K562 (cell line): ENCODE measurements around the gene PYGB. TPM values are rescaled to one million over a fixed set of nuclear protein-coding genes. Genes with fewer than 3 reads are reported as not detected.
A peak's percentile ranks its signal among the peaks of the same experiment; 100 is the strongest.

Experiments
- ATAC-seq: fragments of 200-7000 bp; cut with Tn5 transposase; 3 replicates; pipeline ENCODE4 v1.9.1; 2020; ENCODE audit warnings: moderate library complexity
- BruUV-seq: library from RNA; stranded (reverse); fragments of 400-500 nt; replicated peaks from 2 replicates; lab custom pipeline; 2021; lab: Mats Ljungman, UMichigan
- CTCF ChIA-PET: fragments of 300-600 bp; formaldehyde crosslinking; extraction: SDS; loops from one replicate; lab custom pipeline; 2021; ENCODE audit warnings: low intra/inter-chr PET ratio; lab: Yijun Ruan, JAX
- POLR2A ChIA-PET: fragments of 300-600, 350-650 bp; sonication (Branson Sonifier 250); formaldehyde crosslinking; extraction: SDS; loops from one replicate; lab custom pipeline; 2021; ENCODE audit warnings: antibody characterized with exemption, inconsistent platforms; lab: Yijun Ruan, JAX
- DNase-seq, 4 experiments: peaks; one replicate each; pipeline versions ENCODE4 v3.0.0 to v3.0.0-alpha.2; 2011 to 2018; ENCODE audit warnings: low spot score in 3 of 4, mixed read lengths in 3 of 4; ENCODE audit errors: extremely low read depth in 1 of 4
- FAIRE-seq: peaks from 2 replicates; lab custom pipeline; 2011; peaks lifted over from hg19 to GRCh38; lab: Jason Lieb, UNC
- H2AFZ ChIP-seq: 2 replicates; pipeline ENCODE4 v1.6.0; 2011; ENCODE audit warnings: low read depth, low read length, control low read depth, inconsistent platforms
- H3K27ac ChIP-seq: fragments of 200-600 bp; 3 replicates; pipeline ENCODE4 v1.8.0; 2011; ENCODE audit warnings: low read depth, mild to moderate bottlenecking, control low read depth, inconsistent platforms, low read length, moderate library complexity, mixed read lengths; ENCODE audit errors: extremely low read depth
- H3K27me3 ChIP-seq, 2 experiments: fragments of 300-600 bp in 1 of 2; 2 replicates in 1 of 2; 3 replicates in 1 of 2; pipeline versions ENCODE4 v1.6.0 to v1.8.0; 2011; ENCODE audit warnings: inconsistent platforms in 2 of 2, low read length in 2 of 2, mild to moderate bottlenecking in 1 of 2, mixed read lengths in 1 of 2, moderate library complexity in 1 of 2; ENCODE audit not compliant: control insufficient read depth in 2 of 2, insufficient read depth in 2 of 2
- H3K36me3 ChIP-seq: fragments of 300-600 bp; 3 replicates; pipeline ENCODE4 v1.8.0; 2011; ENCODE audit warnings: mild to moderate bottlenecking, low read length, inconsistent platforms; ENCODE audit not compliant: control insufficient read depth, insufficient read depth
- H3K4me1 ChIP-seq, 2 experiments: fragments of 200-600 bp in 1 of 2; replicated peaks in 1 of 2; 2 replicates in 1 of 2; 3 replicates in 1 of 2; pipeline versions ENCODE4 v1.5.1 to v1.8.0; 2011; ENCODE audit warnings: inconsistent platforms in 2 of 2, low read length in 2 of 2, mild to moderate bottlenecking in 1 of 2, mixed read lengths in 1 of 2, moderate library complexity in 1 of 2; ENCODE audit not compliant: control insufficient read depth in 2 of 2, insufficient read depth in 2 of 2
- H3K4me2 ChIP-seq: 2 replicates; pipeline ENCODE4 v1.6.1; 2011; ENCODE audit warnings: low read length, control low read depth, inconsistent platforms, mixed read lengths; ENCODE audit not compliant: insufficient read depth
- H3K4me3 ChIP-seq: fragments of 200-600 bp; sonication (generic), shearing (Covaris generic); 2 replicates; pipeline ENCODE4 v1.5.1; 2016; ENCODE audit warnings: control low read depth, inconsistent platforms
- H3K79me2 ChIP-seq: fragments of 200-600 bp; 3 replicates; pipeline ENCODE4 v1.8.0; 2011; ENCODE audit warnings: low read length, inconsistent platforms; ENCODE audit not compliant: control insufficient read depth, insufficient read depth
- H3K9ac ChIP-seq, 2 experiments: 2 replicates each; pipeline versions ENCODE4 v1.6.0 to v1.6.1; 2011; ENCODE audit warnings: low read depth in 2 of 2, low read length in 2 of 2, control low read depth in 1 of 2, inconsistent platforms in 1 of 2, mild to moderate bottlenecking in 1 of 2, mixed read lengths in 1 of 2; ENCODE audit not compliant: insufficient read depth in 1 of 2
- H3K9me1 ChIP-seq: one replicate; pipeline ENCODE4 v1.6.0; 2011; ENCODE audit warnings: inconsistent platforms, mild to moderate bottlenecking, low read length, moderate library complexity; ENCODE audit not compliant: control insufficient read depth, insufficient read depth
- H3K9me3 ChIP-seq: replicated peaks from 2 replicates; pipeline ENCODE4 v1.5.1; 2011; ENCODE audit warnings: low read depth, low read length, inconsistent platforms; ENCODE audit not compliant: control insufficient read depth, insufficient read depth
- H4K20me1 ChIP-seq: replicated peaks from 2 replicates; pipeline ENCODE4 v1.6.1; 2011; ENCODE audit warnings: low read length, inconsistent platforms, mixed read lengths; ENCODE audit not compliant: control insufficient read depth, insufficient read depth
- ATF7 ChIP-seq: fragments of 450-650 bp; IDR thresholded peaks from 2 replicates; pipeline ENCODE4 v1.7.1; 2014; ENCODE audit warnings: mild to moderate bottlenecking, moderate library complexity
- CBX2 ChIP-seq: fragments of 200-600 bp; sonication (generic); IDR thresholded peaks from one replicate; pipeline ENCODE4 v1.6.1; 2012; ENCODE audit warnings: mild to moderate bottlenecking, low read length, inconsistent platforms; ENCODE audit not compliant: insufficient read depth, poor library complexity, severe bottlenecking
- CTBP1 ChIP-seq: fragments of 450-650 bp; IDR thresholded peaks from 2 replicates; pipeline ENCODE4 v1.6.1; 2016; ENCODE audit warnings: borderline replicate concordance
- GABPA ChIP-seq: fragments of 200-800 bp; sonication (Bioruptor generic); conservative IDR thresholded peaks from 2 replicates; pipeline ENCODE4 v1.6.1; 2016; ENCODE audit warnings: low read depth, missing genetic modification characterization, missing compliant biosample characterization
- GABPB1 ChIP-seq: sonication (generic); formaldehyde crosslinking; IDR thresholded peaks from 2 replicates; pipeline ENCODE4 v1.8.0; 2022; ENCODE audit warnings: mild to moderate bottlenecking, missing genetic modification reagents
- GATAD2B ChIP-seq: fragments of 450-650 bp; IDR thresholded peaks from 2 replicates; pipeline ENCODE4 v1.6.1; 2017; ENCODE audit warnings: mild to moderate bottlenecking, borderline replicate concordance
- HDAC3 ChIP-seq: fragments of 450-650 bp; IDR thresholded peaks from 2 replicates; pipeline ENCODE4 v1.6.1; 2018; ENCODE audit warnings: borderline replicate concordance, mild to moderate bottlenecking, moderate library complexity; ENCODE audit not compliant: partially characterized antibody
- HNRNPLL ChIP-seq: fragments of 200-400 bp; formaldehyde crosslinking; IDR thresholded peaks from 2 replicates; pipeline ENCODE4 v1.6.1; 2017; ENCODE audit warnings: low read length, low read depth, mild to moderate bottlenecking; ENCODE audit not compliant: poor library complexity, severe bottlenecking
- KAT7 ChIP-seq: sonication (generic); formaldehyde crosslinking; IDR thresholded peaks from 2 replicates; pipeline ENCODE4 v1.8.0; 2022; ENCODE audit warnings: missing genetic modification reagents, mild to moderate bottlenecking, borderline replicate concordance
- NELFE ChIP-seq: IDR thresholded peaks from 2 replicates; pipeline ENCODE4 v1.6.1; 2011; ENCODE audit warnings: mild to moderate bottlenecking; ENCODE audit not compliant: insufficient read depth, insufficient read length
- NFIC ChIP-seq: fragments of 450-650 bp; IDR thresholded peaks from 2 replicates; pipeline ENCODE4 v1.6.1; 2017; ENCODE audit warnings: mild to moderate bottlenecking, inconsistent platforms
- PHB2 ChIP-seq: fragments of 450-650 bp; IDR thresholded peaks from 2 replicates; pipeline ENCODE4 v1.6.1; 2017; ENCODE audit warnings: low read depth
- SMAD4 ChIP-seq: fragments of 250-450 bp; sonication (Bioruptor Pico); conservative IDR thresholded peaks from 2 replicates; pipeline ENCODE4 v1.8.0; 2021; ENCODE audit warnings: inconsistent platforms, mild to moderate bottlenecking, moderate library complexity
- SMARCC2 ChIP-seq: fragments of 450-650 bp; IDR thresholded peaks from 2 replicates; pipeline ENCODE4 v1.6.1; 2017; ENCODE audit warnings: antibody characterized with exemption, moderate library complexity, mild to moderate bottlenecking, low read depth
- SOX6 ChIP-seq: fragments of 450-650 bp; IDR thresholded peaks from 2 replicates; pipeline ENCODE4 v1.6.1; 2014; ENCODE audit warnings: mild to moderate bottlenecking
- THRB ChIP-seq: fragments of 450-650 bp; formaldehyde crosslinking; conservative IDR thresholded peaks from 2 replicates; pipeline ENCODE4 v1.4.0; 2022; ENCODE audit warnings: mild to moderate bottlenecking, missing genetic modification characterization
- ZBTB1 ChIP-seq: sonication (generic); formaldehyde crosslinking; IDR thresholded peaks from 2 replicates; pipeline ENCODE4 v1.8.1; 2023; ENCODE audit warnings: missing genetic modification reagents, low read depth, mild to moderate bottlenecking, borderline replicate concordance
- ZNF134 ChIP-seq: fragments of 250-450 bp; sonication (Bioruptor Pico); conservative IDR thresholded peaks from 2 replicates; pipeline ENCODE4 v1.4.0; 2020
- ZNF324 ChIP-seq: fragments of 250-450 bp; sonication (Bioruptor Pico); IDR thresholded peaks from 2 replicates; pipeline ENCODE4 v1.4.0; 2020; ENCODE audit warnings: mild to moderate bottlenecking
- ZNF512 ChIP-seq: IDR thresholded peaks from 2 replicates; pipeline ENCODE4 v1.6.1; 2016; ENCODE audit warnings: missing genetic modification characterization, missing compliant biosample characterization
- WGBS: fragments of 100-300 bp; shearing (Covaris generic); methylation state at CpG from one replicate; pipeline ENCODE4 v1.1.6; 2016; ENCODE audit warnings: low coverage, mixed read lengths; ENCODE audit not compliant: insufficient coverage; ENCODE audit errors: missing lambda C conversion rate; 5-methylcytosine and 5-hydroxymethylcytosine counted together
- in situ Hi-C: fragments of 300-500 bp; cut with MboI; formaldehyde crosslinking; loops from 4 replicates; pipeline ENCODE4 v1.15.0; 2018; ENCODE audit warnings: inconsistent platforms, mixed read lengths
- intact Hi-C: fragments of 100-400 bp; cut with micrococcal nuclease; formaldehyde crosslinking; loops from 2 replicates; pipeline ENCODE4 v1.14.2; 2022
- polyA plus RNA-seq, 8 experiments: library from polyadenylated mRNA; depleted of rRNA in 4 of 8; stranded (reverse) in 5 of 8; unstranded in 3 of 8; fragments of >200 nt; fragmentation: Nextera tagmentation in 2 of 8; fragmentation: Illumina TruSeq in 1 of 8; extraction: Ambion mirVana in 2 of 8; extraction: Trizol in 1 of 8; gene quantifications; 2 replicates each; pipeline versions ENCODE4 v1.2.1 to v1.2.3, GENCODE V29; 2011 to 2014; ENCODE audit warnings: inconsistent platforms in 1 of 8, missing spikeins in 1 of 8
- total RNA-seq, 7 experiments: library from RNA; depleted of rRNA in 6 of 7; stranded (reverse); fragments of >200 nt in 6 of 7; fragmentation: Illumina TruSeq in 2 of 7; extraction: Trizol in 2 of 7; gene quantifications; 2 replicates each; pipeline versions ENCODE4 v1.2.1 to v1.2.3, GENCODE V29; 2011 to 2021; ENCODE audit warnings: low replicate concordance in 1 of 7

Gene PYGB
- total and polyA plus RNA-seq, 9 of the 15 experiments (the other 6 are each of a cell fraction or from before 2014, with no cell fraction given) = 0.34 to 18.0 (median 9.8) TPM

- in situ Hi-C loops (no loop called here), intact Hi-C loops (loop anchor here (1.0 to 2.0 kb wide), 2 partner anchors 81 to 90 kb away; partner anchors contain the start of gene ABHD12)
- 18% methylated on average over 13 of the region's 18 CpGs for WGBS
- no peak for TF ChIP-seq PHB2
- no peak for TF ChIP-seq KAT7 (CRISPR knock-in tag)
- no peak for TF ChIP-seq THRB (CRISPR knock-in tag)
- TF ChIP-seq GABPA (tag) = no peak
- no peak for TF ChIP-seq GABPB1 (CRISPR knock-in tag)
- no peak for TF ChIP-seq ZBTB1
- TF ChIP-seq ZNF324 (CRISPR knock-in tag) = no peak
- TF ChIP-seq SOX6 = no peak
- TF ChIP-seq SMARCC2 = no peak
- no peak for TF ChIP-seq CTBP1
- no peak for TF ChIP-seq CBX2
- TF ChIP-seq HNRNPLL = no peak
- TF ChIP-seq ZNF134 (CRISPR knock-in tag) = no peak
- no peak for TF ChIP-seq ZNF512 (tag)
- no peak for TF ChIP-seq NFIC
- TF ChIP-seq SMAD4 (CRISPR knock-in tag) = 0 out of 2 replicates have a peak, but pooled peaks have one; percentile 8
- TF ChIP-seq NELFE = no peak
- no peak for TF ChIP-seq GATAD2B
- TF ChIP-seq HDAC3 = no peak
- TF ChIP-seq ATF7 = no peak
Measured at GRCh38 chr20:25309395-25310267, 61.7 kb downstream of the PYGB start.

More at GRCh38 chr20:25309395-25310267, 61.7 kb downstream of the PYGB start:
- no TSS peak for BruUV-seq
- Histone ChIP-seq H3K9me3 (no peaks in the 10 kb centered on the region), H3K4me3 (peak overlapping the region; percentile 6; the same call in 1 of the 2 replicates), H3K27me3 (no peaks in the 10 kb centered on the region), H4K20me1 (no peaks in the 10 kb centered on the region), H3K4me2 (peak overlapping the region; percentile 68), H2AFZ (peak overlapping the region; percentile 12; the same call in 1 of the 2 replicates), H3K36me3 (peaks cover 6% of the 10 kb centered on the region; the same call in 2 of the 3 replicates), H3K9ac (peak overlapping the region; percentile 28 to 34; a peak in 3 of 4 replicates), H3K4me1 (peaks cover 32 to 41% of the 10 kb centered on the region in 2 experiments), H3K27ac (peak overlapping the region; percentile 74), H3K79me2 (no peaks in the 10 kb centered on the region), H3K9me1 (peaks cover 12% of the 10 kb centered on the region)
- DNase-seq (peak; percentile 51 to 79 (median 58)), ATAC-seq (peak; percentile 79), FAIRE-seq (no peak)
- POLR2A ChIA-PET = interaction anchor here (1.0 kb wide), 1 partner anchor 82 kb away, joined by 7 read pairs; no protein-coding TSS in a partner anchor
- CTCF ChIA-PET = no interaction called here
